Immature natural killer cell (primary cell): ENCODE measurements around the gene GLRX2. TPM values are rescaled to one million over a fixed set of nuclear protein-coding genes. Genes with fewer than 3 reads are reported as not detected.

ENCODE experiments used
- DNase-seq, 3 donors: peaks; one replicate each; pipeline ENCODE4 v3.0.0; 2022; ENCODE audit warnings: mixed read lengths in 1 of 3
- H3K27ac Mint-ChIP-seq, 6 donors: one replicate each; pipeline ENCODE4 v1.8.0; 2020; ENCODE audit warnings: mixed read lengths in 6 of 6, mild to moderate bottlenecking in 5 of 6, inconsistent platforms in 4 of 6, moderate library complexity in 3 of 6
- H3K27me3 Mint-ChIP-seq, 3 donors: one replicate each; pipeline ENCODE4 v1.8.0; 2020 to 2021; ENCODE audit warnings: low read depth in 3 of 3, mild to moderate bottlenecking in 3 of 3, mixed read lengths in 3 of 3, moderate library complexity in 3 of 3, inconsistent platforms in 1 of 3
- H3K36me3 Mint-ChIP-seq, 3 donors: one replicate each; pipeline ENCODE4 v1.8.0; 2020; ENCODE audit warnings: mixed read lengths in 3 of 3, inconsistent platforms in 2 of 3, mild to moderate bottlenecking in 2 of 3
- H3K4me1 Mint-ChIP-seq, 2 donors: one replicate each; pipeline ENCODE4 v1.8.0; 2020; ENCODE audit warnings: inconsistent platforms in 2 of 2, mild to moderate bottlenecking in 2 of 2, mixed read lengths in 2 of 2, moderate library complexity in 1 of 2
- H3K4me3 Mint-ChIP-seq, 5 donors: one replicate each; pipeline ENCODE4 v1.8.0; 2020; ENCODE audit warnings: mild to moderate bottlenecking in 5 of 5, mixed read lengths in 5 of 5, inconsistent platforms in 3 of 5, moderate library complexity in 3 of 5
- H3K9me3 Mint-ChIP-seq, 6 donors: one replicate each; pipeline ENCODE4 v1.8.0; 2020; ENCODE audit warnings: mild to moderate bottlenecking in 6 of 6, mixed read lengths in 6 of 6, inconsistent platforms in 4 of 6, moderate library complexity in 3 of 6
- polyA plus RNA-seq, 3 donors: library from polyadenylated mRNA; unstranded; fragments of 300-500 nt; fragmentation: Illumina TruSeq; gene quantifications; one replicate each; pipeline ENCODE4 v1.2.3, GENCODE V29; 2021

GLRX2 gene
- polyA plus RNA-seq, 3 donors from 2014 or later = 12.6 to 21.2 (median 17.5) TPM

- peak; percentile 26 to 38 (median 28) for DNase-seq
- Mint-ChIP-seq H3K9me3 (no peaks in the 10 kb centered on the region), H3K4me3 (peak overlapping the region; percentile 90 to 98 (median 96)), H3K4me1 (peaks cover 22 to 26% of the 10 kb centered on the region in 2 donors), H3K27ac (peak overlapping the region; percentile 83 to 93 (median 89)), H3K27me3 (peaks cover 0 to 7% (median 4%) of the 10 kb centered on the region in 3 donors), H3K36me3 (peaks cover 0 to 8% (median 0%) of the 10 kb centered on the region in 3 donors)
These were observed 710 bp downstream of the GLRX2 start for GRCh38 chr1:193104502-193104906.

DNA sequence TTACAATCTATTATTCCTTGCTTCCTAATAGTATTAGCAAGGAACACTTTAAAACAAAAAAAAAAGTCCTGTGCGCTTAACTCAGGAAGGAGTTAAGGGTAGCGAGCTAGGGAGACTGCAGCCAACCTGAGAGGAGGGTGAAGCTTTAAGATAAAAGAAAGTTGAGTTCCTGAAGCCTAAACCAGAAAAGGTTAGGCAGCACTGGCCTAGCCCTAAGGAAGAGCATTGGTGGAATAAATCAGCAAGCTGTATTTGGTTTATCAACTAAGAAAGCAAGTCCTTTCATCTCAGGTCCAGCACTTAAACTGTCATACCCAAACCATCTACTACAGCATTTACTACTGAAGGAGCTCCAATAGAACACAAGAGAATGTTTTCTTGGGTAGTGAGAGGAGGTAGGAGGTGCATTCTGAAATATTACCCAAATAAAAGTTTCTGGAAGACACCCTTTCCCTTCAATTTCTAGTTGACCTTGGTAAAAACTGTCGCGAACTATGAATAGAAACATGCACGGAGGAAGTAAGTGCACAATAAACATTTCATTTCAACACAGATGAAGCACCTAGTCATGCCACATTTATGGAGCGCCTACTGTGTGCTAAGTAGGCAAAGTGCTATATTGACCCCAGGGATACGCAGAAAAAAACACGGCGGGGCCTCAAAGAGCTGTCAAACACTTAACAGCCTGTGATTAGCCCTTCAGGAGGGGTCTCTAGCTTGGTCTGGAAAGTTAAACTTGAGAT is 1.3 kb downstream of the GLRX2 start:
- peak overlapping the region; percentile 90 to 98 (median 96) for H3K4me3 Mint-ChIP-seq
- peak overlapping the region; percentile 83 to 93 (median 88) for H3K27ac Mint-ChIP-seq
- no peak for DNase-seq
- peaks cover 0 to 8% (median 1%) of the 10 kb centered on the region in 3 donors for H3K36me3 Mint-ChIP-seq
- H3K4me1 Mint-ChIP-seq = peaks cover 22 to 26% of the 10 kb centered on the region in 2 donors
- no peaks in the 10 kb centered on the region for H3K9me3 Mint-ChIP-seq
- H3K27me3 Mint-ChIP-seq = peaks cover 0 to 7% (median 2%) of the 10 kb centered on the region in 3 donors

GRCh38 chr1:193102662-193103061 is 2.6 kb downstream of the GLRX2 start:
- Mint-ChIP-seq H3K4me1 (peaks cover 22 to 26% of the 10 kb centered on the region in 2 donors), H3K36me3 (peaks cover 0 to 11% (median 3%) of the 10 kb centered on the region in 3 donors), H3K27me3 (peaks cover 0 to 5% (median 2%) of the 10 kb centered on the region in 3 donors), H3K4me3 (no peak overlapping the region), H3K27ac (no peak overlapping the region), H3K9me3 (no peaks in the 10 kb centered on the region)
- DNase-seq = no peak

DNA sequence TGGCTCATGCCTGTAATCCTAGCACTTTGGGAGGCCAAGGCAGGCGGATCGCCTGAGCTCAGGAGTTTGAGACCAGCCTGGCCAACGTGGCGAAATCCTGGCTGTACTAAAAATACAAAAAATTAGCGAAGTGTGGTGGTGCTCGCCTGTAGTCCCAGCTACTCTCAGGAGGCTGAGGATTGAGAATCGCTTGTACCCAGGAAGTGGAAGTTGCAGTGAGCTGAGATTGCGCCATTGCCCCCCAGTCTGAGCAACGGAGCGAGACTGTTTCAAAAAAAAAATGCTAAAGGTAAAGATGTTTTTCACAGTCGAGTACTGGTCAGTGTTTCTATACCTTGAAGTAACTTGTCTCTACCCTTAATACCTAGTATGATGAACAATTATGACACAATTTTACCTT is 11.1 kb downstream of the GLRX2 start:
- Mint-ChIP-seq H3K4me3 (no peak overlapping the region), H3K4me1 (no peaks in the 10 kb centered on the region), H3K27ac (no peak overlapping the region), H3K27me3 (no peaks in the 10 kb centered on the region), H3K9me3 (no peaks in the 10 kb centered on the region), H3K36me3 (peaks cover 0 to 25% (median 11%) of the 10 kb centered on the region in 3 donors)
- no peak for DNase-seq

DNA sequence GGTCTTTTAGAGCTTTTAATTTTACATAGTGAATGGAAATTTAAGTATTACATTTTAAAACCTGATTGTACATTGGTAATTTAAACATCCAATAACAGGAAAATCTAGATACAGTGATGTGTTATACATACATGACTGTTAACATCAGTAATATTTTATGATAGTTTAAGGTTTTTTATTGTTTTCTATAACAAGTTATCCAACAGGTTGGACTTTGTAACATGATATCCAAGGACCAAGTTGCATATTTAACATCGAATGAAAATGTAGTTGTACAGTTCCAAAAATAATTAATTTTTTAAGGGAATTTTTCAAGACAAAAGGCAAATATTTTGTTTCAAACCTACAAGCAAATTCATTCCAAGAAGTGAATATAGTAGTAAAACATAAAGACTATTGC is 14.3 kb downstream of the GLRX2 start:
- Mint-ChIP-seq H3K27me3 (no peaks in the 10 kb centered on the region), H3K36me3 (peaks cover 0 to 6% (median 3%) of the 10 kb centered on the region in 3 donors), H3K27ac (peak overlapping the region in 1 of 6 donors; percentile 1), H3K9me3 (no peaks in the 10 kb centered on the region), H3K4me3 (no peak overlapping the region), H3K4me1 (no peaks in the 10 kb centered on the region)
- no peak for DNase-seq

- no peak for DNase-seq
- H3K4me1 Mint-ChIP-seq = peaks cover 0 to 5% of the 10 kb centered on the region in 2 donors
- no peaks in the 10 kb centered on the region for H3K27me3 Mint-ChIP-seq
- H3K27ac Mint-ChIP-seq = peak overlapping the region in 1 of 6 donors; percentile 57
- H3K9me3 Mint-ChIP-seq = no peaks in the 10 kb centered on the region
- H3K36me3 Mint-ChIP-seq = peaks cover 0 to 10% (median 9%) of the 10 kb centered on the region in 3 donors
- H3K4me3 Mint-ChIP-seq = no peak overlapping the region
These were observed 17.3 kb downstream of the GLRX2 start for GRCh38 chr1:193087893-193088292.

DNA sequence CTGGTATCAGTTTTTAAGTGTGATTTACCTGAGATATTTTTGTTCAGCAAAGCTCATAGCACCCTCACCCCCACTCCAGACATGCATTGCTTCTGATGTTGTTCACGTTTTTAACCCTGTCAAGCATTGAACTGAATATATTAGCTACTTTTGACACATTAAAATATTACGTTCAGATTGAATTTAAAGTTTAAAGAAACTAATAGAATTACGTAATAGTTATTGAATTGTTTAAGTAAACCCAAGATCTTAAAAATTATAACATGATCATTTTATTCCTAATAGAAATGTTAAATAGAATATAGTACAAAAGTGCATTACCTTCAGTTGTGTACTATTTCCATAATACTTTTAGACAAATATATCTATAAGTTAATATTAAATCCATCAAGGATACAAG is 18.9 kb downstream of the GLRX2 start:
- Mint-ChIP-seq H3K27ac (no peak overlapping the region), H3K4me3 (no peak overlapping the region), H3K27me3 (no peaks in the 10 kb centered on the region), H3K4me1 (peaks cover 0 to 5% of the 10 kb centered on the region in 2 donors), H3K9me3 (no peaks in the 10 kb centered on the region), H3K36me3 (peaks cover 5 to 20% (median 18%) of the 10 kb centered on the region in 3 donors)
- DNase-seq = no peak

GRCh38 chr1:193085263-193085662 is 20.0 kb downstream of the GLRX2 start:
- Mint-ChIP-seq H3K4me3 (no peak overlapping the region), H3K27me3 (no peaks in the 10 kb centered on the region), H3K4me1 (peaks cover 0 to 5% of the 10 kb centered on the region in 2 donors), H3K27ac (no peak overlapping the region), H3K9me3 (no peaks in the 10 kb centered on the region), H3K36me3 (peaks cover 9 to 24% (median 21%) of the 10 kb centered on the region in 3 donors)
- no peak for DNase-seq

- H3K27ac Mint-ChIP-seq = no peak overlapping the region
- no peaks in the 10 kb centered on the region for H3K9me3 Mint-ChIP-seq
- DNase-seq = no peak
- H3K4me1 Mint-ChIP-seq = peaks cover 0 to 8% of the 10 kb centered on the region in 2 donors
- peaks cover 14 to 33% (median 31%) of the 10 kb centered on the region in 3 donors for H3K36me3 Mint-ChIP-seq
- H3K27me3 Mint-ChIP-seq = no peaks in the 10 kb centered on the region
- no peak overlapping the region for H3K4me3 Mint-ChIP-seq
These were observed 21.7 kb downstream of the GLRX2 start for GRCh38 chr1:193083365-193084088.

DNA sequence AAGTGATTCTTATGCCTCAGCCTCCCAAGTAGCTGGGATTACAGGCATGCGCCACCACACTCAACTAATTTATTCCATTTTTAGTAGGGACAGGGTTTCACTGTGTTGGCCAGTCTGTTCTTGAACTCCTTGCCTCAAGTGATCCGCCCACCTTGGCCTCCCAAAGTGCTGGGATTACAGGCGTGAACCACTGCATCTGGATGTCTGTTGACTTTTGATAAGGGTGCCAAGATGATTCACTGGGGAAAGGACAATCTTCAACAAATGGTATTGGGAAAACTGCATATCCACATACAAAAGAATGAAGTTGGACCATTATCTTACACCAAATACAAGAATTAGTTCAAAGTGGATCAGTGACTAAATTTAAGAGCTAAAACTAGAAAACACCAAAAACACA is 26.0 kb downstream of the GLRX2 start:
- no peak overlapping the region for H3K4me3 Mint-ChIP-seq
- H3K4me1 Mint-ChIP-seq = peaks cover 6 to 38% of the 10 kb centered on the region in 2 donors
- peaks cover 30 to 39% (median 35%) of the 10 kb centered on the region in 3 donors for H3K36me3 Mint-ChIP-seq
- DNase-seq = no peak
- H3K27ac Mint-ChIP-seq = peak overlapping the region in 1 of 6 donors; percentile 8
- H3K27me3 Mint-ChIP-seq = no peaks in the 10 kb centered on the region
- H3K9me3 Mint-ChIP-seq = no peaks in the 10 kb centered on the region

DNA sequence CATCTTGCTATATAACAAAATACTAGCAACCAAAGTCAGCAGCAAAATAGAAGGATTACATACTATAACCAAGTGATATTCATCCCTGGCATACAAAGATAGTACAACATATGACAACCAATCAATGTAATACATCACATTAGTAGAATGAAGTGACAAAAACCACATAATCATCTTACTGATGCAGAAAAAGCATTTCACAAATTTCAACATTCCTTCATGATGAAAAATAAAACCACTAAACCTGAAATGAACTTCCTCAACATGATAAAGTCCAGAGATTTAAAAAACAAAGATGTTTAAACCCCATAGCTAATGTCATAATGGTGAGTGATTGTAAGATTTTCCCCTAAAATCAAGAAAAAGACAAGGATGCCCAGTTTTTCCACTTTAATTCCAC is 27.2 kb downstream of the GLRX2 start:
- Mint-ChIP-seq H3K27ac (peak overlapping the region in 3 of 6 donors; percentile 4 to 24 (median 14)), H3K36me3 (peaks cover 30 to 39% (median 33%) of the 10 kb centered on the region in 3 donors)
- DNase-seq = no peak

GRCh38 chr1:193070942-193071341 is 34.3 kb downstream of the GLRX2 start:
- H3K36me3 Mint-ChIP-seq = peaks cover 0 to 3% (median 0%) of the 10 kb centered on the region in 3 donors
- peak overlapping the region; percentile 44 to 81 (median 61) for H3K4me3 Mint-ChIP-seq
- peak overlapping the region; percentile 86 to 95 (median 90) for H3K27ac Mint-ChIP-seq
- H3K27me3 Mint-ChIP-seq = peaks cover 0 to 2% (median 0%) of the 10 kb centered on the region in 3 donors
- H3K9me3 Mint-ChIP-seq = no peaks in the 10 kb centered on the region
- DNase-seq = peak in 2 of 3 donors; percentile 16 to 25
- H3K4me1 Mint-ChIP-seq = peaks cover 45 to 79% of the 10 kb centered on the region in 2 donors

More for the DNA sequence above, 27.2 kb downstream of the GLRX2 start:
- no peak overlapping the region for H3K4me3 Mint-ChIP-seq
- H3K4me1 Mint-ChIP-seq = peaks cover 6 to 40% of the 10 kb centered on the region in 2 donors
- H3K9me3 Mint-ChIP-seq = no peaks in the 10 kb centered on the region
- H3K27me3 Mint-ChIP-seq = no peaks in the 10 kb centered on the region

GRCh38 chr1:193070386-193070753 is 34.8 kb downstream of the GLRX2 start:
- Mint-ChIP-seq H3K27me3 (peaks cover 0 to 2% (median 0%) of the 10 kb centered on the region in 3 donors), H3K4me1 (peaks cover 47 to 79% of the 10 kb centered on the region in 2 donors), H3K9me3 (no peaks in the 10 kb centered on the region), H3K4me3 (peak overlapping the region; percentile 54 to 86 (median 73)), H3K36me3 (peaks cover 0 to 3% (median 0%) of the 10 kb centered on the region in 3 donors), H3K27ac (peak overlapping the region; percentile 88 to 96 (median 92))
- DNase-seq = peak; percentile 17 to 31 (median 19)
